Measurements from ENCODE around the gene LRMDA. TPM values are rescaled to one million over a fixed set of nuclear protein-coding genes. Genes with fewer than 3 reads are reported as not detected.

Gene LRMDA
- total and polyA plus RNA-seq, 2 donors (not counting 3 experiments of a cell fraction or from before 2014, with no cell fraction given) = 9.7 to 18.0 TPM

DNA sequence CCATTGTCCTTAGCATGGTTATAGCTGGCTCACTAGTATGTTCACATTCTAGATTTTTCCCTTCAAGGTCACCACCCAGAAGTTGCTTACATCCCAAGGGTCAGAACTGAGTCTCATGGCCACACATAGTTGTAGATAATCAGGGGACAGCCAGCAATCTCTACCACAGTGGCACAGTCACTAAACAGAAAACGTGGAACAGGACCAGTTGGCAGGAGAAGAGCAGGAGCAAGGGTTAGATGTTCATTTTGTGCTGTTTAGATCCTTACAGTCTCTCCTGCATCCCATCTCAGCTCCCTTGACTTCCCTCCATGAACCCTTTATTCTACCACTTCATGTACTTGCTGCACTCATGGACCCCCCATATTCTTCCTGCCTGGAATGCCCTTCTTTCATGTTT is 73.9 kb downstream of the LRMDA start:
- FAIRE-seq = no peak
- H2AFZ ChIP-seq (ENCODE audit: low read depth, low read length) = no peak overlapping the region
- CTCF ChIA-PET = no interaction called here
- no peaks in the 10 kb centered on the region for H3K36me3 ChIP-seq (ENCODE audit: control insufficient read depth in 2 of 2, extremely low read depth in 1 of 2, insufficient read depth in 2 of 2, low read length in 2 of 2)
- H3K27me3 ChIP-seq (ENCODE audit: control insufficient read depth in 2 of 2, insufficient read depth in 2 of 2, low read length in 2 of 2) = no peaks in the 10 kb centered on the region
- no peak overlapping the region for H3K27ac ChIP-seq (ENCODE audit: insufficient read depth, low read depth, low read length)
- no peak overlapping the region for H3K9ac ChIP-seq (replicated peaks; ENCODE audit: extremely low read depth, insufficient read depth, low read length)
- TF ChIP-seq, protein P1, sequence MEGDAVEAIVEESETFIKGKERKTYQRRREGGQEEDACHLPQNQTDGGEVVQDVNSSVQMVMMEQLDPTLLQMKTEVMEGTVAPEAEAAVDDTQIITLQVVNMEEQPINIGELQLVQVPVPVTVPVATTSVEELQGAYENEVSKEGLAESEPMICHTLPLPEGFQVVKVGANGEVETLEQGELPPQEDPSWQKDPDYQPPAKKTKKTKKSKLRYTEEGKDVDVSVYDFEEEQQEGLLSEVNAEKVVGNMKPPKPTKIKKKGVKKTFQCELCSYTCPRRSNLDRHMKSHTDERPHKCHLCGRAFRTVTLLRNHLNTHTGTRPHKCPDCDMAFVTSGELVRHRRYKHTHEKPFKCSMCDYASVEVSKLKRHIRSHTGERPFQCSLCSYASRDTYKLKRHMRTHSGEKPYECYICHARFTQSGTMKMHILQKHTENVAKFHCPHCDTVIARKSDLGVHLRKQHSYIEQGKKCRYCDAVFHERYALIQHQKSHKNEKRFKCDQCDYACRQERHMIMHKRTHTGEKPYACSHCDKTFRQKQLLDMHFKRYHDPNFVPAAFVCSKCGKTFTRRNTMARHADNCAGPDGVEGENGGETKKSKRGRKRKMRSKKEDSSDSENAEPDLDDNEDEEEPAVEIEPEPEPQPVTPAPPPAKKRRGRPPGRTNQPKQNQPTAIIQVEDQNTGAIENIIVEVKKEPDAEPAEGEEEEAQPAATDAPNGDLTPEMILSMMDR (IDR thresholded peaks at IDR 0.05; ENCODE audit: extremely low read depth in 1 of 2, insufficient read depth in 1 of 2, low read depth in 1 of 2, low read length in 2 of 2) = no peak
- TF ChIP-seq, protein P2, sequence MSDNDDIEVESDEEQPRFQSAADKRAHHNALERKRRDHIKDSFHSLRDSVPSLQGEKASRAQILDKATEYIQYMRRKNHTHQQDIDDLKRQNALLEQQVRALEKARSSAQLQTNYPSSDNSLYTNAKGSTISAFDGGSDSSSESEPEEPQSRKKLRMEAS (IDR thresholded peaks at IDR 0.05; ENCODE audit: insufficient read depth, insufficient read length) = no peak
- no peak for TF ChIP-seq POLR2AphosphoS5 (IDR thresholded peaks at IDR 0.05; ENCODE audit: insufficient read depth, low read depth, low read length)
- TF ChIP-seq JUN (IDR thresholded peaks at IDR 0.05; ENCODE audit: borderline replicate concordance, insufficient read depth, insufficient read length, low read depth) = no peak
- TF ChIP-seq EZH2 (IDR thresholded peaks at IDR 0.05; ENCODE audit: borderline replicate concordance, low read depth, low read length, severe bottlenecking) = no peak
- TF ChIP-seq POLR2A (IDR thresholded peaks at IDR 0.05; ENCODE audit: low read depth, low read length) = no peak
- no peak for TF ChIP-seq FOS (IDR thresholded peaks at IDR 0.05; ENCODE audit: borderline replicate concordance, insufficient read depth, low read length)
- TF ChIP-seq MYC (IDR thresholded peaks at IDR 0.05; ENCODE audit: low read depth, low read length) = no peak
- no peak for TF ChIP-seq GATA2 (IDR thresholded peaks at IDR 0.05; ENCODE audit: insufficient read depth, insufficient read length, low read depth, low read length)
- no peaks in the 10 kb centered on the region for H3K79me2 ChIP-seq (ENCODE audit: control insufficient read depth, insufficient read depth, low read length)
- no peak overlapping the region for H3K4me3 ChIP-seq (replicated peaks in 1 of 3; ENCODE audit: insufficient read depth in 1 of 3, low read depth in 1 of 3, low read length in 3 of 3)
- intact Hi-C loops (cut with micrococcal nuclease) = no loop called here
- H3K4me1 ChIP-seq (ENCODE audit: control insufficient read depth, extremely low read depth, insufficient read depth, low read length) = no peaks in the 10 kb centered on the region
- H3K9me3 ChIP-seq (replicated peaks; ENCODE audit: control insufficient read depth, insufficient read depth, low read length) = no peaks in the 10 kb centered on the region
- BruUV-seq (replicated peaks) = no TSS peak
- POLR2A ChIA-PET = no interaction called here
- H3K9me1 ChIP-seq (replicated peaks; ENCODE audit: control insufficient read depth, extremely low read depth, insufficient read depth, low read length) = no peaks in the 10 kb centered on the region
- H3K4me2 ChIP-seq (ENCODE audit: insufficient read depth, low read length) = no peak overlapping the region
- no peaks in the 10 kb centered on the region for H4K20me1 ChIP-seq (replicated peaks; ENCODE audit: control insufficient read depth, extremely low read depth, insufficient read depth, low read length)
- DNase-seq (ENCODE audit: low read depth, low spot score) = no peak
- dilution Hi-C loops (cut with MboI; ENCODE audit: extremely low pct_ligation_motif_present, low sequenced_read_pairs) = no loop called here
